ENCODE measurements around the gene TENM3. TPM values are rescaled to one million over a fixed set of nuclear protein-coding genes. Genes with fewer than 3 reads are reported as not detected.

Gene TENM3
- total RNA-seq, 1 donor from 2014 or later: not detected

DNA sequence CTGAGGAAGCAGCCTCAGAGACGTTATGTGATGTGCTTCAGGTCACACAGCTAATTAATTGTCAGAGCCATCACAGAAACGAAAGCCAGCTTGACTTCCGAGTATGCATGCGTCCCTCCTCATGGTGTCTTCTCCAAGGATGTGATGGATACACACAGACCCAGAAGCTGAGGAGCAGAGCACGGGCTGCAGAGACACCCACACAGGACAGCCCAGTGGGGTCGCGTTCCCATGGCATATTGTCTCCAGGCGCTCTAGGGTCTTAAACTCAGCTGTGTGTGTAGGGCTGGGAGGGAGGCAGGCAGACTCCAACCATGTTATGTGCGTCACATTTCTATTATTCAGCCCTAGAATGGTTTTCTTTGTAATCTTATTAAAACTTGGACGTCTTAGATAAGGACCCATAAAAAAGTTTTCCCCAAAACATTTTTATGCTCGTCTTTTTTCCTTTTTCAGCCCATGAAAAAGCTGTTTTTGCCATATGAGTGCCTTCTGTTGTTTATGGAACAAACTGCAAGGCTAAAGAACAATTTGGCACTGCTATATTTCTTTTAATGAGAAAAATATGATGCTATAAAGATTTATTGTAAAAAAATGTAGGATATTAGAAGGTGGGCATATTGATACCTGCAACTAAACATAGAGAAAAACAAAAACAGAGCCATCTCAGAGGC lies 48.5 kb downstream of the TENM3 start:
- H3K9me3 Mint-ChIP-seq: peaks cover 3% of the 10 kb centered on the region
- intact Hi-C loops (cut with micrococcal nuclease): no loop called here

DNA sequence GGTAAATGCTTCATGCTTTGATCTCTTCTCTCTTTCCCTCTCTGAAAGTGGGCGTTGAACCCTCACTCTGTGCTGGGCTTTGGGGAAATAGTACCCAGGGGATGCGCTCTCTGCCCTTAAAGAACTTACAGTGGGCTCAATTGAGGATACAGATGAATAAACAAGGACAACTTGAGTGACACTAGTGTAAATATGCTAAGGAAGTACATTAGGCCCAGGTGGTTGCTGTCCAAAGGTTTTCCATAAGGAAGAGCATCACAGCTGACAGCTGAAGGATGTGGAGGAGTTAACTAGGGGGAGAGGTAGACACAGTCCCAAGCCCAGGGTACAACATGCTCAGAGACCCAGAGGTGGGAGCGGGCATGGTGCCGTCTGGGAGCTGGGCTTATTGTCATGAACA lies 49.4 kb downstream of the TENM3 start:
- DNase-seq (no peak), ATAC-seq (ENCODE audit: low read depth) (no peak)
- H3K4me3 Mint-ChIP-seq: no peak overlapping the region
- H3K9me3 Mint-ChIP-seq: peaks cover 3% of the 10 kb centered on the region
- TF ChIP-seq CTCF (IDR thresholded peaks at IDR 0.05): no peak
- intact Hi-C loops (cut with micrococcal nuclease): no loop called here
- no peaks in the 10 kb centered on the region for H3K27me3 Mint-ChIP-seq
- no peaks in the 10 kb centered on the region for H3K36me3 Mint-ChIP-seq (ENCODE audit: low read depth)
- ChIA-PET POLR2A (no interaction called here), CTCF (no interaction called here)
- H3K4me1 Mint-ChIP-seq: no peaks in the 10 kb centered on the region
- H3K27ac Mint-ChIP-seq: no peak overlapping the region

More for the DNA sequence above, 48.5 kb downstream of the TENM3 start:
- Mint-ChIP-seq H3K27me3 (no peaks in the 10 kb centered on the region), H3K4me1 (no peaks in the 10 kb centered on the region), H3K27ac (no peak overlapping the region), H3K4me3 (no peak overlapping the region), H3K36me3 (ENCODE audit: low read depth) (no peaks in the 10 kb centered on the region)
- DNase-seq (no peak), ATAC-seq (ENCODE audit: low read depth) (no peak)
- ChIA-PET POLR2A (no interaction called here), CTCF (no interaction called here)
- TF ChIP-seq CTCF (IDR thresholded peaks at IDR 0.05): no peak

DNA sequence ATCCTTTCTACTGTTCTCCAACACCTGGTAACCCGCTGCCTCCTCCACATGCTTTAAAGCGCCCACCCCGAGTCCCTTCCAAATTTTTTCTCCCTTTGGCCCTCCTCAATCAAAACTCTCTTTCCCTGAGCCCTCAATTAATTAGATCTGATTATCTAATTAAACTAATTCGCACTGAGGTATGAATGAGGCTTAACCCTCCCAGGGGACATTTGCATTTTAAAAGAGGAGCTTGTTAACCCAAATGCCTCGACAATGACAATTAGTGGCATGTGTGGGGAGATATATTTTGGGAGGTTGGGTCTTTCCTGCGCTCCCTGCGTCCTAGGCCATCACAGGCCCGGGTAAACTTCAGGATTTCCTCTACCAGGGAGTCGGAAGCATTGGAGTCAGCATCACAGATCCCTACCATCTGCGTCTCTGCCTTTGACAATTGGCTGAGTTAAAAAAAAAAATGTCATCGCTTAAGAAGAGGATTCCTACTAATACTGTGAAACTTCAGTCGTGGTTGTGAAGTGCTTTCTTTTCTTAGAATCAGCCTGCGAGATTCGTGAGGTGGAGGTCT lies 50.6 kb downstream of the TENM3 start:
- Mint-ChIP-seq H3K36me3 (ENCODE audit: low read depth) (no peaks in the 10 kb centered on the region), H3K27me3 (no peaks in the 10 kb centered on the region), H3K4me3 (no peak overlapping the region), H3K9me3 (peaks cover 3% of the 10 kb centered on the region), H3K4me1 (no peaks in the 10 kb centered on the region), H3K27ac (no peak overlapping the region)
- ChIA-PET POLR2A (no interaction called here), CTCF (no interaction called here)
- no peak for TF ChIP-seq CTCF (IDR thresholded peaks at IDR 0.05)
- DNase-seq (no peak), ATAC-seq (ENCODE audit: low read depth) (no peak)
- intact Hi-C loops (cut with micrococcal nuclease): no loop called here

DNA sequence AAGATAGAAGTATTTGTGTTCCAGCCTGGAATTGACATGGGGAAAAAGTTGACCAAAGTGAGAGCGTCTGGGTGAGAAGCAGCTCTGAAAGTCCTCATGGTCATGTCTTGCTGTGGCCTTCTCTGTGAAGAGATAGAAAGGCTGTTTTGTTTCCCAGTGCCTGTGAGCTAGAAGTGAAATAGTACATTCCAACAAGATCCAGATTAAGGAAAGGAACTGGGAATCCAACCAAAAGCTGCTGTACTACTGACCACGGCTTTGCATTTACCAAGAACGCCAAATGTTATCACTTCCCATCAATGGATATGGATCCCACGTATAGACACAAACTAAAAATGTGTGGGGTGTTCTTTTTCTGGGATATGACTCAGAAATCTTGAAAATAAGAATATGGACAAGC lies 51.2 kb downstream of the TENM3 start:
- Mint-ChIP-seq H3K27ac (no peak overlapping the region), H3K4me3 (no peak overlapping the region), H3K4me1 (no peaks in the 10 kb centered on the region), H3K9me3 (peaks cover 6% of the 10 kb centered on the region), H3K36me3 (ENCODE audit: low read depth) (no peaks in the 10 kb centered on the region), H3K27me3 (no peaks in the 10 kb centered on the region)
- TF ChIP-seq CTCF (IDR thresholded peaks at IDR 0.05): no peak
- POLR2A ChIA-PET: no interaction called here
- CTCF ChIA-PET: no interaction called here
- intact Hi-C loops (cut with micrococcal nuclease): no loop called here
- DNase-seq (no peak), ATAC-seq (ENCODE audit: low read depth) (no peak)

DNA sequence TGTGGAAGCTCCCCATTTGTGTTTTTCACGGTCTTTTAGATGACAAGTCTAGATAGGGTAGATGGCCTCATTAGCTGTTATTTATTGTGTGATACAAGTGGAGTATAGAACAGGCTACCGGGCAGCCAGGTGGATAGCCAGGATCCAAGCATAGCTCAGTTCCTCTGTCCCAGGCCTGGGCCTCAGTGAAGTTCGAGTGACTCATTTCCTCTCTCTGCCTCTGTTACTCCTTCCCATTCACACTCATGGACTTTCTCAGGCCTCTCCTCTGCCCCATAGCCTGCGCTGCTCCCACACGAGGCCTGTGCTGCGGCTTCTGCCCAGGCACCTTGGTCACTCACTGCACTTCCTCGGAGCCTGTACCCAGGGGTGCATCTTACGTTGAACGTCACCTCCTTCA lies 54.5 kb downstream of the TENM3 start:
- intact Hi-C loops (cut with micrococcal nuclease): no loop called here
- DNase-seq (no peak), ATAC-seq (ENCODE audit: low read depth) (no peak)
- ChIA-PET CTCF (no interaction called here), POLR2A (no interaction called here)
- Mint-ChIP-seq H3K4me3 (no peak overlapping the region), H3K36me3 (ENCODE audit: low read depth) (no peaks in the 10 kb centered on the region), H3K27me3 (no peaks in the 10 kb centered on the region), H3K9me3 (peaks cover 6% of the 10 kb centered on the region), H3K27ac (no peak overlapping the region), H3K4me1 (no peaks in the 10 kb centered on the region)
- TF ChIP-seq CTCF (IDR thresholded peaks at IDR 0.05): no peak
